GOT3 (cell line): ENCODE results near the gene CFAP54.
"Not testable (repeated sequence)": the region's sequence is repeated elsewhere in the genome, so short reads cannot be mapped to it uniquely, and the experiment has no call there.

Experiments used
- DNase-seq: peaks from one replicate; lab custom pipeline; 2025; ENCODE audit warnings: mixed read lengths; lab: John Stamatoyannopoulos, UW

The CFAP54 gene

GRCh38 chr12:96513166-96513565 is 23.8 kb downstream of the CFAP54 start:
- DNase-seq: no peak

GRCh38 chr12:96513681-96514080 is 24.3 kb downstream of the CFAP54 start:
- no peak for DNase-seq

DNA sequence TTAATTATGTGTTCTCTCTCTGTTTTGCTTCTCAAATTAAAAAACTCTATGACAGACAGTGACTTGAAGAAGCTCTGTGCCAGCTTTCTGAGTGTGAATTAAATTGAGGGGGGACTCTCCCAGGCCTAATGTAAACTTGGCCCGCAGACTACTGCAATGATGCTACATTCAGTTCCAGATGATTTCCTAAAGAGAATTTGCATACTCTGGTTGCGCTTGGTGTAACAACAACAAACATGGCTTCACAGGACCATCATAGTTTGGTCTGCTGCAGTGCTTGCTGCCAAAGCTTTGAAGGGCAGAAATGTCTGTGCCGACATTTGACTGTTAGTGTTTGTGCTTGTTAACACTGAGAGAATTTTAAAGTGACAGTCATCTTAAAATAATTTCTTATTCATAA is 25.0 kb downstream of the CFAP54 start:
- DNase-seq: no peak

DNA sequence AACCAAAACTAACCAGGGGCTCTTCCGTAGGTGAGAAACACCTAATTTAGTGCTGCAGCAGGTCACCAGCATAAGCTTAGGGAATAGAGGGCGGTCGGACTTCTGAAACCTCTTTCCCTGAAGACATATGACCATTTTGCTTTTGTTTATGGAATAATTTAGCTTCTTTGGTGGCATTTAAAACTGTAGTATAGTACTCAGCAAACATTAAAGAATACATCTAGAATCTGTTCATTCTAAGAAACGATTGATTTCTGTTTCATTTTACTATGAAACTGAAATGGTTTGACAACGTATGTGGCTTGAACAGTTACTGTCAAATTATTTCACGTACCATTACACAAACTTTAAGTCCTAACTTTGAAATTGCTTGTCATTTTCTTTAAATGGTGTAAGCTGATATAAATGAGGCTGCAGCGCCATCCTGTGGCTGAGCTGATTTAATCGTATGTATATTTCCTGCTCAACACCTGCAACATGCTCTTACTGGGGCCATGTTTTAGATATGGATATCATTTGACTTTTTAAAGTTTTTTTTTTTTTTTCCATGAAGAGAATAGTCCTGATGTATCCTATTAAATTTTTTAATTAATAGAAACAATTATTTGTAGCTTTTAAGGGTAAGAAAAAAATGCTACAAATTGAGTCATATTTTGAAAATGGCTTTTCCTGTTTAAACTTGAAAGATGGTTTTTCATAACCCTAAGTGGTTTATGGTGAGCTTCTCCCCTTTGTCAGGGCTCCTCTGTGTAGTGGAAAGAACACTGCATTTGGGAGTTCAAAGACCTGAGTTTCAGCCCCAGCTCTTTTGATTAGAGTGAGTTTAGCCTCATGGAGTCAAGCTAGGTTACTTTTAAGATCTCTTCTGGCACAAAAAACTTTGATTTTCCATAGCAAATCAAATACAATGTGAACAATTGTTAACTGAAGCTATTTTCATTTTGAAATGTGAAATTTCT is 27.4 kb downstream of the CFAP54 start:
- DNase-seq: no peak

DNA sequence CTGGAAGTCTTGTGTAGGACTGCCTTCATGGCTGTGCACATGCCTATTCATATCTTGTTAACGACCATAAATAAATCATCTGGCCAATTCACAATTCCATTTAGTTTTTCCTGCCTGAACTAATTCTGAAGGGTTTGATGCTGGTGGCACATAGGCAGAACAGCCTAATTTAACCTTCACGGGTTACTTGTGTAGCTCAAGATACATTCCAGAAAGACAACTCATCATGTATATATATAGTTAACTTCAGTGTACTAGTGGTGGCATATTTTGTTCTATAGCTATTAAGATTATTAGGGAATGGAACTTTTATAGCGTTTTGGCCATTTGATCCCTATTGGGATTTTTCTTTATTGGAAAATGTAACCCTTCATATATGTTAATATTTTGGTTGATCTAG is 31.4 kb downstream of the CFAP54 start:
- DNase-seq: no peak

- DNase-seq: no peak
Measured at GRCh38 chr12:96521895-96522682, 32.7 kb downstream of the CFAP54 start.

GRCh38 chr12:96522690-96523089 is 33.3 kb downstream of the CFAP54 start:
- no peak for DNase-seq

DNA sequence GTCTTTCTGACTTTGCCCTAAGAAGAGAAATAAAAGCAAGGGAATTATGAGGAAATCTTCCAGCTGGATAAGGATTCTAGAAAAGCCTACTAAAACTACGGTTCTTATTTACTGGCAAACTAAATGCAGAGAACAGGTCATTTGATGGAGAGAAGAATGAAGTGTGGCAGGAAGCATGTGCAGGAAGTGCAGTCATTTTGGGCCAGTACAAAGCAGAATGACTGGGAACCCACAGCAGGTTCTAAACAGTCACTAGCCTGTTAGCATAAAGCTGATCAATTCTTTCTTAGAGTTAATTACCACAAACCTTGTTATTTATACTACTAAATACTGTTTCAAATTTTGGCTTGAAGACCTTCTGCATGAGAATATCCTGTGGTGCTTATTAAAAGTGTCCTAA is 36.7 kb downstream of the CFAP54 start:
- no peak for DNase-seq

DNA sequence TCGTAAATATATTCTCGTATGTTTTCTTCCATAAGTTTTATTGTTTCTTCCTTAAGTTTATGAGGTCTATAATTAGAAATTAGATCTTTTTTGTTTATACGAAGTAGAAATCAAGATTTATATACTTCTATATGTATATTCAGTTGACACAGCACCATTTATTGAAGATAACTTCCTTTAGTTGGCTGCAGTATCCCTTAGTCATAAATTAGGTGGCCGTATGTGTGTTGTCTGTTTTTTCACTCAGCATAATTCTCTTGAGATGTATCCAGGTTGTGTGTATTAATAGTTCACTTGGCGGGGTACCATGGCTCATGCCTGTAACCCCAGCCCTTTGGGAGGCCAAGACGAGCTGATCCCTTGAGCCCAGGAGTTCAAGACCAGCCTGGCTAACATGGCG is 40.5 kb downstream of the CFAP54 start:
- DNase-seq: no peak

GRCh38 chr12:96534339-96534738 is 45.0 kb downstream of the CFAP54 start:
- DNase-seq: no peak

DNA sequence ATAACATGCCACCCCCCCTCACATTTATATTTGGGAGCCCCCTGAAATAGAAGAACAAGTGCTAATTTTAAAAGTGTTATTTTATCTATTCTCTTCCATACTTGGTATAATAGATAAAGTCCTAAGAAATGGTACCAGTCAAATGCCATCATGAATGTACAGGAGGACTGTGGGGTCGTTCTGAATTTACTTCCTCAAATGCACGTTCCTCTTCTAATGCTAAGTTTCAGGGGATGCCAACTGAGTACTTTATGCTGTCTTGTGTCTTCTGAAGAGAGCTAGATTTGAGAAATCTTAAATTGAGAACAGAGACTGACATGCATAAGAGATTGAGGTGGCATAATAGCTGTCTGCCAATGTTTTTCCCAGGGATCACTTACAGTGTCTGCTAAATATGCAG is 59.0 kb downstream of the CFAP54 start:
- DNase-seq: no peak

- no peak for DNase-seq
Measured at GRCh38 chr12:96549341-96549740, 60.0 kb downstream of the CFAP54 start.

GRCh38 chr12:96570579-96570978 is 81.2 kb downstream of the CFAP54 start:
- DNase-seq: no peak

DNA sequence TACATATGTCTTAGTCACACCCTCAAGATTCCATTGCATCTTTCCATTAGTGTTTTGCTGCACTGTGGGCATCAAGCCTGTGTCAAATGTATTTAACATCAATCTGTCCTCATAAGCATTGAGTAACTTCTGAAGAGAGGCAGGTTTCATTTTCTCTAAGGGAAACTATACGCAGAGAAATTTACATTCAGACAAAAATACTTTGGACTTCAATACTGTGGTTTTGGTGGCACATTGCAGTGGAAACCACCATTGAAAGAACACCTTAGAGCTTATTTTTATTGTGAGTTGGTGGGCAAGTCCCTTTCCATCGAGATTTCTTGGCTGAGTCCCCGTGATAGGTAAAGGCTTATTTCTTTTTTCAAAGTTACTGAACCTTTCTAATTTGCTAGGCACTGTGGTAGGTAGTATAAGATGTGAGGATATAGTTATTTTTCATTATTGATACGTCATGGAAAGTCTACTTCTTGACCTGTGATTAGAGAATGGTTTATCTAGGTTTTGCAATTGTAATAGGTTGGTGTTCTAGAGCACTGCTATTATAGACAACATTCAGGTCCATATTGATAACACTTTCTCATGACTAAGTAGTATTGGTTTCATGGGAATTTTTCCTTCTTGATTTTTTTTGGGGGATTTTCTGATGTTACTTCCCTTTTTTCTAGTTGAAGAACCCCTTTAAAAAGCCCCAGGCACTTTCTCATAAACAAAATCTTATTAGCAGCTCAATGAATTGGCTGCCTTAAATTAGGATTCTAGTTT is 81.9 kb downstream of the CFAP54 start:
- no peak for DNase-seq

DNA sequence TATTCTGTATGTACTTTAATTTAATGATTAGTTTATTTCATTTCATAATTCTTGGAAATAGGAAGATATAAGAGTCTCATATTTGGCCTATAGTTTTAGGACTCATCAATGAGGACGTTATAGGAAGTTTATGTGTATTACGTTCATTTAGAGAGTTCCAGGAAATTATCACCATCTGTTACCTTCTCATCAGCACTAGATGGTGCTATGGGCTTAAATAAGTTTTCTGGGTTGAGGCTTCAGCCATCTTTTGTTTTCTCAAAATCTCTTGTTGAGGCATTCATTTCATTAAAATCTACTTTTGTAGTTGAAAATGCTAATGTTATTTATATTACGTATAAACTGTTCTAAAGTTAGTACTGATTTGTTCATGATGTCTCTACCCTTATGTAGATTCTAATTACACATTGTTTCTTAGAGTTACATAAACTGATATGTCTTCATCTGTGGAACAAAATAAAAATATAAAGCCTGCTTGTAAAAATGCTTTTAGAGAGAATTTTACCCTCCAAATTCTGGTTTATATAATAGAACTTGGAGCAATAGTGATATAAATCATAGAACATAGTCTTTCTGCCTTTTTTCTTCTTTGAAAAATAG is 89.2 kb downstream of the CFAP54 start:
- no peak for DNase-seq

DNA sequence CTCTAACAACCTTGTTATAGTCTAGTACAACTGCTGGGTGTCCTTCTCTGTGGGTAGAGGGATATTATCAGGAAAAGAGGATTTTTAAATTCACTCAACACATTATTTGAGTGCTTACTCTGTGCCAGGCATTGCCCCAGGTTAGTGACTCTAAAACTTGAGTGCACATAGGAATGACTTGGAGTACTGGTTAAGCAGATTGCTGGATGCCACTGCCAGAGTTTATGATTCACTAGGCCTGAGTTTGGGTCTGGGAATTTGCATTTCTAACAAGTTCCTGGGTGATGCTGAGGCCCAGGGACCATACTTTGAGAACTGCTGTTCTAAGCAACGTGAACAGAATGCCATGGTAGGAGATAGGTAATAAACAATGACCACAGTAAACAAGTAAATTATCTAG is 96.6 kb downstream of the CFAP54 start:
- DNase-seq: no peak

- DNase-seq: no peak
Measured at GRCh38 chr12:96587691-96588090, 98.3 kb downstream of the CFAP54 start.

- no peak for DNase-seq
Measured at GRCh38 chr12:96590970-96591369, 101.6 kb downstream of the CFAP54 start.

- DNase-seq: not testable (repeated sequence)
Measured at GRCh38 chr12:96604374-96604773, 115.0 kb downstream of the CFAP54 start.

DNA sequence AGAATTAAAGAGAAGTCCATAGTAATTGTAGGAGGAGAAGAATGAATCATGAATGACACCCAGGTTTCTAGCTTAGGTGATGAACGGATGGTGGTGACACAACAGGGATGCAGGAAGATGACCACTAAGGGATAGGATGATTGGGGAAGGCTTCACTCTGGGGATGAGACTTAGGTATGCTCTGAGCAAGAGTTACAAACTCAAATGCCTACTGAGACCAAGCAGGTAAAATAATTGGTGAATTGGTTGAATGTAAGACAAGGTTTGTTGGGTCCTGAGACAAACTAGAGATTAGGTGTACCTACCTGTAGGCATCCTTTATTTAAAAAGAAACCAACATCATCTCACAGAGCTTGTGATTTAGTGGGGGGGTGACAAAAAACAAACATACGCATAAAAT is 116.3 kb downstream of the CFAP54 start:
- DNase-seq: no peak

DNA sequence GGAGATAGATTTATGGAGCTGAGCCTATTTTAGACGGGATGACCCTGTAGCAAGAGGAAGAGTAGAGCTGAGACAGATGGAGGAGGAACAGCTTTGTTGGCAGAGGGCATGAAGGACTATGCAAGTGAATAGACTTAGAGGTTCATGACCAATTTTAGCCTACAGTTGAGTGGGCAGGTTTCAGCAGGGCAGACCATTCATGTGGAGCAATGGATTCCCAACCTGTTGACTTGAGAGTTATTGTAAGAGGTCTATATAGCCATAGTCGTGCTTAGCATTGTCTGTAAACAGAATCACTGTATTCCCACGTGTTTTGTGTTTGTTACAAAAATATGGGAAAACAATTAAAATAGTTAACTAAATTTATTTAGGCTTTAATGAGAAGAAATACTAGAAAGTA is 116.8 kb downstream of the CFAP54 start:
- no peak for DNase-seq

GRCh38 chr12:96606644-96607043 is 117.3 kb downstream of the CFAP54 start:
- DNase-seq: no peak
